HEK293 (cell line): ENCODE results near the gene DDIT3.

Experiments
- CTCF ChIA-PET: fragments of 350-600 bp; formaldehyde crosslinking; extraction: SDS; loops from one replicate; lab custom pipeline; 2021; ENCODE audit warnings: antibody characterized with exemption; lab: Yijun Ruan, JAX
- POLR2A ChIA-PET: fragments of 300-600 bp; formaldehyde crosslinking; extraction: SDS; loops from one replicate; lab custom pipeline; 2020; ENCODE audit warnings: antibody characterized with exemption, inconsistent platforms; lab: Yijun Ruan, JAX
- H3K27ac ChIP-seq: fragments of 200-500 bp; sonication (Bioruptor generic); 2 replicates; pipeline ENCODE4 v1.5.1; 2014; ENCODE audit warnings: low read depth, low read length, control low read depth, inconsistent platforms; ENCODE audit errors: extremely low read depth
- H3K36me3 ChIP-seq, 2 experiments: fragments of 200-500 bp in 1 of 2; sonication (Bioruptor generic) in 1 of 2; 1 replicate in 1 of 2; 2 replicates in 1 of 2; pipeline ENCODE4 v1.5.1; 2014 to 2017; ENCODE audit warnings: inconsistent platforms in 2 of 2, low read length in 2 of 2; ENCODE audit not compliant: control insufficient read depth in 2 of 2, insufficient read depth in 1 of 2
- H3K4me1 ChIP-seq: fragments of 200-500 bp; sonication (Bioruptor generic); 2 replicates; pipeline ENCODE4 v1.5.1; 2014; ENCODE audit warnings: mild to moderate bottlenecking, low read length, inconsistent platforms; ENCODE audit not compliant: control insufficient read depth, insufficient read depth
- H3K4me3 ChIP-seq: 2 replicates; pipeline ENCODE4 v1.5.1; 2011; ENCODE audit warnings: low read depth, mild to moderate bottlenecking, control low read depth, low read length, moderate library complexity
- H3K9me3 ChIP-seq: fragments of 200-500 bp; sonication (Bioruptor generic); 2 replicates; pipeline ENCODE4 v1.5.1; 2014; ENCODE audit warnings: low read depth, low read length, inconsistent platforms; ENCODE audit not compliant: control insufficient read depth, insufficient read depth
- GLIS2 ChIP-seq: fragments of 450-650 bp; formaldehyde crosslinking; IDR thresholded peaks from 2 replicates; pipeline ENCODE4 v1.5.1; 2016; ENCODE audit warnings: missing biosample characterization, missing genetic modification characterization
- ZBTB1 ChIP-seq: fragments of 450-650 bp; formaldehyde crosslinking; IDR thresholded peaks from 2 replicates; pipeline ENCODE4 v1.5.1; 2016; ENCODE audit warnings: missing biosample characterization, missing genetic modification characterization
- ZBTB17 ChIP-seq: fragments of 450-650 bp; formaldehyde crosslinking; IDR thresholded peaks from 2 replicates; pipeline ENCODE4 v1.5.1; 2016; ENCODE audit warnings: missing biosample characterization, missing genetic modification characterization
- ZBTB21 ChIP-seq: fragments of 450-650 bp; formaldehyde crosslinking; IDR thresholded peaks from 2 replicates; pipeline ENCODE4 v1.5.1; 2017; ENCODE audit warnings: missing biosample characterization, missing genetic modification characterization
- ZNF138 ChIP-seq: fragments of 450-650 bp; formaldehyde crosslinking; IDR thresholded peaks from 2 replicates; pipeline ENCODE4 v1.5.1; 2016; ENCODE audit warnings: missing biosample characterization, missing genetic modification characterization, borderline replicate concordance
- ZNF146 ChIP-seq: fragments of 450-650 bp; formaldehyde crosslinking; IDR thresholded peaks from 2 replicates; pipeline ENCODE4 v1.5.1; 2016; ENCODE audit warnings: missing biosample characterization, missing genetic modification characterization
- ZNF239 ChIP-seq: fragments of 450-650 bp; formaldehyde crosslinking; IDR thresholded peaks from 2 replicates; pipeline ENCODE4 v1.5.1; 2016; ENCODE audit warnings: missing biosample characterization, missing genetic modification characterization
- ZNF335 ChIP-seq: fragments of 450-650 bp; formaldehyde crosslinking; conservative IDR thresholded peaks from 2 replicates; pipeline ENCODE4 v1.5.1; 2016; ENCODE audit warnings: missing biosample characterization, missing genetic modification characterization
- ZNF394 ChIP-seq: fragments of 450-650 bp; formaldehyde crosslinking; IDR thresholded peaks from 2 replicates; pipeline ENCODE4 v1.5.1; 2016; ENCODE audit warnings: missing biosample characterization, missing genetic modification characterization, mild to moderate bottlenecking, moderate library complexity, borderline replicate concordance
- ZNF513 ChIP-seq: fragments of 450-650 bp; IDR thresholded peaks from 2 replicates; pipeline ENCODE4 v1.5.1; 2018; ENCODE audit warnings: missing biosample characterization, missing genetic modification characterization
- ZNF600 ChIP-seq: fragments of 450-650 bp; formaldehyde crosslinking; IDR thresholded peaks from 2 replicates; pipeline ENCODE4 v1.5.1; 2016; ENCODE audit warnings: missing biosample characterization, missing genetic modification characterization
- ZNF610 ChIP-seq: fragments of 450-650 bp; formaldehyde crosslinking; IDR thresholded peaks from 2 replicates; pipeline ENCODE4 v1.5.1; 2016; ENCODE audit warnings: missing biosample characterization, missing genetic modification characterization, borderline replicate concordance
- ZNF629 ChIP-seq: fragments of 450-650 bp; formaldehyde crosslinking; IDR thresholded peaks from 2 replicates; pipeline ENCODE4 v1.5.1; 2017; ENCODE audit warnings: missing biosample characterization, missing genetic modification characterization
- ZNF837 ChIP-seq: fragments of 450-650 bp; formaldehyde crosslinking; IDR thresholded peaks from 2 replicates; pipeline ENCODE4 v1.5.1; 2016; ENCODE audit warnings: missing biosample characterization, missing genetic modification characterization
- ZNF843 ChIP-seq: fragments of 450-650 bp; formaldehyde crosslinking; IDR thresholded peaks from 2 replicates; pipeline ENCODE4 v1.5.1; 2016; ENCODE audit warnings: missing biosample characterization, missing genetic modification characterization
- TF ChIP-seq, protein P1 (sequence below): fragments of 450-650 bp; formaldehyde crosslinking; IDR thresholded peaks from 2 replicates; pipeline ENCODE4 v1.5.1; 2016; ENCODE audit warnings: missing biosample characterization, missing genetic modification characterization
- TF ChIP-seq, protein P2 (sequence below): fragments of 450-650 bp; formaldehyde crosslinking; IDR thresholded peaks from 2 replicates; pipeline ENCODE4 v1.5.1; 2016; ENCODE audit warnings: missing biosample characterization, missing genetic modification characterization

Gene DDIT3

GRCh38 chr12:57477710-57478681, 42.3 kb downstream of the DDIT3 start:
- Histone ChIP-seq H3K4me3 (no peak overlapping the region), H3K27ac (no peak overlapping the region), H3K9me3 (no peaks in the 10 kb centered on the region), H3K36me3 (no peaks in the 10 kb centered on the region), H3K4me1 (no peaks in the 10 kb centered on the region)
- TF ChIP-seq ZBTB1 (tag by site-specific recombination) (no peak), ZNF138 (tag by site-specific recombination) (no peak), ZNF394 (tag by site-specific recombination) (no peak), ZNF843 (tag by site-specific recombination) (no peak), ZNF146 (tag by site-specific recombination) (no peak), ZNF837 (tag by site-specific recombination) (no peak), ZNF239 (tag by site-specific recombination) (no peak), ZBTB17 (tag by site-specific recombination) (0 out of 2 replicates have a peak, but pooled peaks have one; percentile 19), ZNF513 (tag by site-specific recombination) (no peak), ZNF335 (tag by site-specific recombination) (0 out of 2 replicates have a peak, but pooled peaks have one; percentile 34), ZNF629 (tag by site-specific recombination) (peak; percentile 51; the same call in 1 of the 2 replicates), ZBTB21 (tag by site-specific recombination) (peak; percentile 26; the same call in 1 of the 2 replicates), GLIS2 (tag by site-specific recombination) (no peak), ZNF600 (tag by site-specific recombination) (0 out of 2 replicates have a peak, but pooled peaks have one; percentile 7)
- TF ChIP-seq, protein P1, sequence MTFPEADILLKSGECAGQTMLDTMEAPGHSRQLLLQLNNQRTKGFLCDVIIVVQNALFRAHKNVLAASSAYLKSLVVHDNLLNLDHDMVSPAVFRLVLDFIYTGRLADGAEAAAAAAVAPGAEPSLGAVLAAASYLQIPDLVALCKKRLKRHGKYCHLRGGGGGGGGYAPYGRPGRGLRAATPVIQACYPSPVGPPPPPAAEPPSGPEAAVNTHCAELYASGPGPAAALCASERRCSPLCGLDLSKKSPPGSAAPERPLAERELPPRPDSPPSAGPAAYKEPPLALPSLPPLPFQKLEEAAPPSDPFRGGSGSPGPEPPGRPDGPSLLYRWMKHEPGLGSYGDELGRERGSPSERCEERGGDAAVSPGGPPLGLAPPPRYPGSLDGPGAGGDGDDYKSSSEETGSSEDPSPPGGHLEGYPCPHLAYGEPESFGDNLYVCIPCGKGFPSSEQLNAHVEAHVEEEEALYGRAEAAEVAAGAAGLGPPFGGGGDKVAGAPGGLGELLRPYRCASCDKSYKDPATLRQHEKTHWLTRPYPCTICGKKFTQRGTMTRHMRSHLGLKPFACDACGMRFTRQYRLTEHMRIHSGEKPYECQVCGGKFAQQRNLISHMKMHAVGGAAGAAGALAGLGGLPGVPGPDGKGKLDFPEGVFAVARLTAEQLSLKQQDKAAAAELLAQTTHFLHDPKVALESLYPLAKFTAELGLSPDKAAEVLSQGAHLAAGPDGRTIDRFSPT = no peak
- ChIA-PET POLR2A (interaction anchor here (0.5 kb wide), 1 partner anchor 16 kb away, joined by 3 read pairs; no protein-coding TSS in a partner anchor), CTCF (interaction anchor here (0.6 to 1.7 kb wide), 5 partner anchors 16 to 264 kb away, joined by 3 to 4 read pairs (median 4); partner anchors contain the start of genes GLI1 and INHBE)

- POLR2A ChIA-PET = interaction anchor here (0.5 kb wide), 1 partner anchor 17 kb away, joined by 3 read pairs; no protein-coding TSS in a partner anchor
- H3K27ac ChIP-seq = no peak overlapping the region
- no peaks in the 10 kb centered on the region for H3K36me3 ChIP-seq
- H3K4me3 ChIP-seq = no peak overlapping the region
- no peaks in the 10 kb centered on the region for H3K4me1 ChIP-seq
- no peaks in the 10 kb centered on the region for H3K9me3 ChIP-seq
- no peak for TF ChIP-seq ZNF610
- TF ChIP-seq, protein P2, sequence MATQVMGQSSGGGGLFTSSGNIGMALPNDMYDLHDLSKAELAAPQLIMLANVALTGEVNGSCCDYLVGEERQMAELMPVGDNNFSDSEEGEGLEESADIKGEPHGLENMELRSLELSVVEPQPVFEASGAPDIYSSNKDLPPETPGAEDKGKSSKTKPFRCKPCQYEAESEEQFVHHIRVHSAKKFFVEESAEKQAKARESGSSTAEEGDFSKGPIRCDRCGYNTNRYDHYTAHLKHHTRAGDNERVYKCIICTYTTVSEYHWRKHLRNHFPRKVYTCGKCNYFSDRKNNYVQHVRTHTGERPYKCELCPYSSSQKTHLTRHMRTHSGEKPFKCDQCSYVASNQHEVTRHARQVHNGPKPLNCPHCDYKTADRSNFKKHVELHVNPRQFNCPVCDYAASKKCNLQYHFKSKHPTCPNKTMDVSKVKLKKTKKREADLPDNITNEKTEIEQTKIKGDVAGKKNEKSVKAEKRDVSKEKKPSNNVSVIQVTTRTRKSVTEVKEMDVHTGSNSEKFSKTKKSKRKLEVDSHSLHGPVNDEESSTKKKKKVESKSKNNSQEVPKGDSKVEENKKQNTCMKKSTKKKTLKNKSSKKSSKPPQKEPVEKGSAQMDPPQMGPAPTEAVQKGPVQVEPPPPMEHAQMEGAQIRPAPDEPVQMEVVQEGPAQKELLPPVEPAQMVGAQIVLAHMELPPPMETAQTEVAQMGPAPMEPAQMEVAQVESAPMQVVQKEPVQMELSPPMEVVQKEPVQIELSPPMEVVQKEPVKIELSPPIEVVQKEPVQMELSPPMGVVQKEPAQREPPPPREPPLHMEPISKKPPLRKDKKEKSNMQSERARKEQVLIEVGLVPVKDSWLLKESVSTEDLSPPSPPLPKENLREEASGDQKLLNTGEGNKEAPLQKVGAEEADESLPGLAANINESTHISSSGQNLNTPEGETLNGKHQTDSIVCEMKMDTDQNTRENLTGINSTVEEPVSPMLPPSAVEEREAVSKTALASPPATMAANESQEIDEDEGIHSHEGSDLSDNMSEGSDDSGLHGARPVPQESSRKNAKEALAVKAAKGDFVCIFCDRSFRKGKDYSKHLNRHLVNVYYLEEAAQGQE (tag by site-specific recombination) = peak; percentile 33; the same call in 1 of the 2 replicates
- CTCF ChIA-PET = interaction anchor here (0.6 to 1.7 kb wide), 4 partner anchors 15 to 263 kb away, joined by 3 to 4 read pairs (median 4); partner anchors contain the start of gene INHBE
Observed at GRCh38 chr12:57476993-57477709, 43.2 kb downstream of the DDIT3 start.
